Raji (cell line): ENCODE measurements around the gene SPATA45.

ENCODE experiments used
- POLR2A ChIP-seq: IDR thresholded peaks from 2 replicates; pipeline ENCODE4 v1.6.1; 2011; ENCODE audit warnings: low read depth, low read length, control low read depth; ENCODE audit not compliant: insufficient read depth

The SPATA45 gene

DNA sequence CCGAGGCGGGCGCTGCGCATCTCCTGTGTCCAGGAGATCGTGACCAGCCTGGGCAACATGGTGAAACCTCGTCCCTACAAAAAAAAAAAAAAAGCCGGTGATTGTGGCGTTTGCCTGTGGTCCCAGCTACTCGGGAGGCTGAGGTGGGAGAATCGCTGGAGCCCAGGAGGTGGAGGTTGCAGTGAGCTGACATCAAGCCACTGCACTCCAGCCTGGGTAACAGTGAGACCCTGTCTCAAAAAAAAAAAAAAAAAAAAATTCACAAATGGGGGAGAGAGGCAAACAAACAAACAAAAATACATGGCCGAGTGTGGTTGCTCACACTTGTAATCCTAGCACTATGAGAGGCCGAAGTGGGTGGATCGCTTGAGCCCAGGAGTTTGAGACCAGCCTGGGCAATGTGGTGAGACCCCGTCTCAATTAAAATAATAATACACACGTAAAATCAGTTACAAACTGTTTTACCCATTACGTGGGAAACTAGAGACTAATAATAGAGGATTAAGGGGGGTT, 55.0 kb downstream of the SPATA45 start:
- no peak for TF ChIP-seq POLR2A

DNA sequence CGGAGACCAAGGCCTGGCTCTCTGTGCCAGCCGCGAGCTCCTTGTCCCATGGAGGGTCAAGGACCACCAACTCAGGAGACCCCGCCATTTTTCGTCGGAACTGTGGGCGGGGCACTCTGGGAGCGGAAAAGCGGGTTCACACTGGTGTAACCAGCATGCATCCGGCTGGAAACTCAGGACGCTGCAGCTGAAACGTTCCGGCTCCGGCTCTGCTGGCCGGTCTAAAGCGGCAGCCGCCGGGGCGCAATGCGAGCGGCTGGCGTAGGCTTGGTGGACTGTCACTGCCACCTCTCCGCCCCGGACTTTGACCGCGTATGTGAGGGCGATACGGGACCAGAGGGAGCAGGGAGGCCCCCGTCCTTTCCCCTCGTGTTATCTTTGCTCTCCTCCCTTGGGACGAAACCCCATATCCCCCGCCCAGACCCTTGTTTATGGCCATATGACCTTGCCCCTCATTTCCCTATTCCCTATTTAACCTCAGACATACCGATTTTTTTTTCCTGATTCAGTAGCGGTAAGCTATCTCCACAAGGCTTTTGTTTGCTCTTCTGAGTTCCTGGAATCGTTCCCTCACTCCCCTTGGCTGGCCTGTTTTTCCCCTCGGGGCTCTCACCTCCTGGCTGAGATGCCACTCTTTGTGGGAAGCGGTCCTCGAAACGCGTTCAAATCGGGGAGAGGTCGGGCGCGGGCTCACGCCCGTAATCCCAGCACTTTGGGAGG, 55.6 kb downstream of the SPATA45 start, which contains the start of the genes NSL1 and TATDN3:
TSS of gene NSL1 (minus strand) at position 102 of the 720 bp plus-strand sequence. CDS start at position 88, 14 bp downstream.
TSS of gene TATDN3 (plus strand) at position 219 of the 720 bp plus-strand sequence. CDS start at position 247, 28 bp downstream.
- TF ChIP-seq POLR2A = peak; percentile 96

DNA sequence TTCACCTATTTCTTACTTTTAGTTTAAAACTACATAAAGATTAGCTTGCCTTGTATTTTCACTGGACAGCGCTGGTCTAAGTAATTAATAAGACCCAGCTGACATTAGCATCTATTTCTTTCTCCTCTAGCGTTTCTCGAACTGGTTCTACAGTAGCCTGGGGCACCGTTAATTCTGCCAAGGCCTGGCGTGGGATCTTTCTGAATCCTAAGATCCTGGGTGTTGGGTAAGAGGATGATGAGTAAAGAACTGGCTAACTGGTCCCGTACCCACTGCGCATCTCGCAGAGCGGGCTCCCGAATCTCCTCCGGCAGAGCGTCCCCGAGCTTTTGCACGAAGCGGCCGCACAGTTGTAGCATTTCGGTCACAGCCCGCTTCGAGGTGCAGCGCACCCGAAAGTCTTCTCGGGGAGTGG, 56.2 kb downstream of the SPATA45 start:
- TF ChIP-seq POLR2A = no peak

DNA sequence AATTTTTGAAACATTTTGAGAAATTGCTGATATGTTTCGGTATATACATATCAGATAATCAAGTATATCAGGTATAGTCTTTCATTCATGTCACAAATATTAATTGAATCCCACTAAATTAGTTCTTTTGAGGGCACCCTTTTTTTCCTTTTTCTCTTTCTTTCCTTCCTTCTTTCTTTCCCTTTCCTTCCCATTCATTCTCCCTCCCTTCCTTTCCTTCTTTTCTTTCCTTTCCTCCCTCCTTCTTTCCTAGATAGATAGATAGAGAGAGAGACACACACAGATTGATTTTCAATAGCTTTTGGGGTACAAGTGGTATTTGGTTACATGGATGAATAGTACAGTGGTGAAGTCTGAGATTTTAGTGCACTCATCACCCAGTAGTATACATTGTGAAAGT, 61.6 kb downstream of the SPATA45 start:
- no peak for TF ChIP-seq POLR2A

DNA sequence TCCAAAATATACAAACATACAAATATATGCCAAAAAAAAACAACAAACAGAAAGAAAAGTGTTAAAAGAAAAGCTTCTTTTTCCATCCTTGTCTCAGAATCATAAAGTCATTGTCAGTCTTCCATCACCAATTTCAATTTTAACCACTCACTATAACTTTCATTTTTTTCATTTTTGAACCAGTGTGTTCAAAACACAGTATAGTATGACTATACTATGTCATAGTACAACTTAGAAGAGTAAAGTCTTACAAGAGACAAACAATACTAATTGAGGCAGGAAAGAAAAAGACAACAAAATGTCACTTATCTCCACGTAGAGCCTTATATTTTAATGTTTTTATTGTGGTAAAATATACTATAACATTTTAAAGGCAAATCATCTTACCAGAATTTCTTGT, 63.5 kb downstream of the SPATA45 start:
- TF ChIP-seq POLR2A = no peak

DNA sequence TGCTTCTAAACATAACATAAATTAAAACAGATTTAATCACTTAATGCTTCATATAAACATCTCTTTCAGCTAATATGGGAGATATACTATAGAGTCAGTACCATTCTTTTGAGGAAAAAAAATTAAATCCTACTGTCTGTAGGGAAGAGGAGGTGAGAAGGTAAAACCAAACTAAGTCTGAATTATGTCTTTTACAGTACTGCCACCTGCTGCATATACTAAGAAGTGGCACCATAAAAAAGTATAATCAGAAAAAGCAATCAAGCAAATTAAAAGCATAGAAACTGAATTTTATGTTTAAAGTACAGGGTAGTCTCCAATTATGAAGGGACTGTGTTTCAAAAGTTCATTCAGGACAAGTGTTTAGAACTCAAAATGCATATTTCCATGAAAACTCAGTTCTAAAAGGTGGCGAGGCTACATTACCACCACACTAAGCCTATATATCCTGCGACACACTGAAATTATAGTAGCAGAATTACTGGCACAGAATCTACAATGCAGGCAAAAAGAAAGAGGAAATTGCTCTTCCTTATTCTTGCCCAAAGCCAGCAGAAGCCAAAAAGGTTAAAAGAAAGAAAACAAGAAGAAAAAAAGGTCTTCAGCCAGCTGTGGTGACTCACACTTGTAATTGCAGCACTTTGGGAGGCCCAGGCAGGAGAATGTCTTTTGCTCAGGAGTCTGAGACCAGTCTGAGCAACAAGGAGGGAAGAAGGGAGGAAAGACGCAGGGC, 64.9 kb downstream of the SPATA45 start:
- no peak for TF ChIP-seq POLR2A

DNA sequence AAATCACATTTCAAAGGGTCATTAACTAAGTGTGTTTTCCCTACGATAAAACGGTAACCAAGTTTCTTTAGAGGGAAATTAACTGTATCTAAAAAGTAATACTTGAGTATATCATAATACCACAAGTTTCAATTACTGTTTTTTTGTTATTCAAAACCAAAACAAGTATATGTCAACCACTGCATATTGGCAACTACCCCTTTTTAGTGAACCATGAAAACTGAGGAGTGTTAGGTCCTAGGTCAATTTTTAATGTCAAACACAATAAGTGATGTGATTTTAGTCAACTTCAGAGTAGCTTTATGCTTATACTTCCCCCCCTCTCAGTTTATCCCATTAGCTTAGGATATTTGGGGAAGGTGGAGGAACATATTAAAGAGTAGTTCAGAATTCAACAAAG, 66.2 kb downstream of the SPATA45 start:
- no peak for TF ChIP-seq POLR2A

DNA sequence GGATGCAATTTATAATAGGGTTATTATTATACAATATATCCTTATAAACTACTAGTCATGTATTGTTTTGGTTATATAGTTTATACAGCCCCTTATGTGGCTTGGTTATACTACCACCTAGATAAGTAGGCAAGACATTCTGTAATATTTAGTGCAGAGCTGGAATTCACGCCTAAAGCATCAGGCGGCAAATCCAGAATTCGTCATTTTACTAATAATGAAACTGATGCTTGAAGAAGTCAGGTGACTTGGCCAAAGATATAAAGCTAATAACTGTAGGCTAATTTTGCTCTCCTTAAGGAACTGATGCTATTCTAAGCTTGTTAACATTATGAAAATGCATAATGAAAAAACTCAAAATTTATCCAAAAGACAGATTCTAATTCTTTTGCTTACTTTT, 66.7 kb downstream of the SPATA45 start:
- TF ChIP-seq POLR2A = no peak
